HK-2 (cell line): ENCODE data around the gene STN1.

Experiments
- DNase-seq: peaks from one replicate; pipeline ENCODE4 v3.0.0-alpha.2; 2018; ENCODE audit not compliant: unreplicated experiment

The STN1 gene

DNA sequence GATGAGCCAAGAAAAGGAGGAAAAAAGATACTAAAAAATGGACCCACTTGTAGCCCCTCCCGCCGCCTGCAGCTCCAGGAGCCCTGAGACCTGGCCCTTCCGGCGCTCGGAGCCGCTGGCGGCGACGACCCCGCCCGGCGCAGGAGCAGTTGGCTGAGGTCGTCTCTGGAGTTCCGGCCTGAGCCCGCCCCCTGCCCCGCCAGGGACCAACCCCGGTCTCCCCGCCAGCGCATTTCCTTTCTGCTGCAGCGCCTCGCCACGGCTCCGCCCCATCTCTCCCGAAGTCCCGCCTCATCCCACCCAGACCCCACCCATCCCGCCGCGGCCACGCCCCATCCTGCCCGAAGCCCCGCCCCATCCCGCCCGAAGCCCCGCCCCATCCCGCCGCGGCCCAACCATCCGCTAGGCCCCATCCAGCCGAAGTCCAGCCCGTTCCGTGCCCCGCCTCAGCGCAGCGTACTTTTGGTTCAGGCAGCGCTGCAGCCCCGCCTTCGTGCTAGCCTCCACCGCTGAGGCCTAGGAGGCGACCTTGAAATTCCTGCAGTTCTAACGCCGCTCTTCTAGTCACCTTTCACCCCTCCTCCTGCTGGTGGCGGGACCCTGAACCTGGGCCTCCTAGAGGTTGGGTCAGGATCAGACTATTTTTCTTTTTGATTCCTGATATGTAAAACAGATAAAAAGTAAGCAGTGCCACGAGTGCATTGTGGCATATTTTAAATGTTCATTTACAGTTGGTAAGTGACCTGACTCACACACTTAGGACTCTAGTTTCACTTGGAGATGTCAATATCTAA, at the start of gene STN1:
Gene STN1, minus strand, starts transcription at position 132 of the 794 bp plus-strand sequence. CDS start 590 bp downstream, outside the sequence.
- DNase-seq: peak; percentile 100

- DNase-seq: peak; percentile 36
These were observed 49.6 kb upstream of the STN1 start for GRCh38 chr10:103967448-103968071.

DNA sequence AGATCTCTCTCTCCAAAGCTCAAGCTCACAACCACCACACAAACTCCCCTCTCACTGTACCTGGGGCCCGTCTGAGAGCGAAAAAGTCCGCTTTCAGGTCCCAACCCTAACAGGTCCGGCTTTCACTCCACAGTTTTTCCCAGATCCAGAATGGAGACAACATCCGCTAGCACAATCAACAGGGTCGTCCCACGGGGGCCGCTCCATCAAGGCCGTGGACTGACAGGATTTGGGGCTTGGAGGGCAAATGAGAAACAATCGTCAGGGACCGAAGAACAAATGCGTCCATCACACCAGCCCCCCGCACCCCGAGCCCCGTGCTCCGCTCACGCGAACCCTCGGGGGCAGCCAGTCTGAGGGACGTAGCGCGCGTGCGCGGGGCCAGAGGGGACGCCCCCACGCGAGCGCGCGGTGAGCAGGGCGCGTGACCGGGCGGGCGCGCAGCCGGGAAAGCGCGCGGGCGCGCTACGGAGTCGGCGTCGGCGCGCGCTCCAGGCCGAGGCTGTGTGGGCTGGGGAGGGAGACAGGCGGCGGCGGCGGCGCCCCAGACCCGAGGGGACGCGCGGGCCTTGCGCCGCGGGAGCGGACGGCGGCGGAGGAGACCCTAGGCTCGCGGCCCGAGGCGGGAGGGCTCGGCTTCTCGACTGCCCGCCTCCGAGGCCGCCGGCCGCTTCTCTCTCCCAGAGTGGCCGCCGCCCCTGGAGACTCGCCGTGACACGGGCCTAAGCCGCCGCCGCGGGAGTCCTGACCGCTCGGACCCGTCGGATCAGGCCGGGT, 48.9 kb upstream of the STN1 start, which contains the start of gene SLK:
Gene SLK, plus strand, starts transcription at position 470 of the 777 bp plus-strand sequence. CDS start 606 bp downstream, outside the sequence.
- peak; percentile 75 for DNase-seq

DNA sequence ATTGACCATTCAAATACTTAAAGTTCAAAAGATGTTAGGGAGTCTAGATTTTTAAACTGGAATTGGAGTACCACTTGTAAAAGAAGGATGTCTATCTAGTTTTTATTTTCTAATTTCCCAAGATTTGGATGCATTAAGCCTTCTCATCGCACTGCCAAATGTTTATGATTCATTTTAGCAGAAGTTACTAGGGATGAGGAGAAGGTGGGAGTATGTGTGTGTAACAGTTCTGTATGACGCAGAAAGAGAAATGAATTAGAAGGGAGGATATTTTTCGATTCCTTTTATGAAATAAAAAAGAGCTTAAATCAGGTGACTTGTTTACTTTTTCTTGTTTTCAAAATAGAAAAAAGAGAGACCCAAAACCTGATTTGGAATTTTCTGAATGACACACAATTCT, 42.1 kb upstream of the STN1 start:
- no peak for DNase-seq

GRCh38 chr10:103958996-103959395, 41.0 kb upstream of the STN1 start:
- no peak for DNase-seq

- no peak for DNase-seq
These were observed 36.6 kb upstream of the STN1 start for GRCh38 chr10:103954543-103954942.

DNA sequence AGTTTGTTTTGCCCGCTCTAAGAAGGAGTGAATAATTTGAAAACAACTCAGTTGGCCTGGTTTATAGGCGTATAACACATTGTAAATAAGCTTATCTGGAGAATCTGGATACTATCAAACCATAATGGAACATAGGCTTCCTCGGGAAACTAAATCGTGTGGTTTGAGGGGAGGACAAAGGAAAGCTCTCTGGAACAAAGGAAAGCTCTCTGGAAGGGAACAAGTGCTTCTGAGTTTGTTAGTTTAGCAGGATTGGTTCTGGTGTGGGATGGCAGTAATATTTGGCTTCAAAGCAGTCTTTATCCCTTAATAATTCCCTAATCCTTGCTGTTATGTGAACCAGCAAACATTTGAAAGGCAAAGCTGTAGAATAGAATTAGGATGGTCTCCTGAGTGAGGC, 34.0 kb upstream of the STN1 start:
- DNase-seq: no peak

DNA sequence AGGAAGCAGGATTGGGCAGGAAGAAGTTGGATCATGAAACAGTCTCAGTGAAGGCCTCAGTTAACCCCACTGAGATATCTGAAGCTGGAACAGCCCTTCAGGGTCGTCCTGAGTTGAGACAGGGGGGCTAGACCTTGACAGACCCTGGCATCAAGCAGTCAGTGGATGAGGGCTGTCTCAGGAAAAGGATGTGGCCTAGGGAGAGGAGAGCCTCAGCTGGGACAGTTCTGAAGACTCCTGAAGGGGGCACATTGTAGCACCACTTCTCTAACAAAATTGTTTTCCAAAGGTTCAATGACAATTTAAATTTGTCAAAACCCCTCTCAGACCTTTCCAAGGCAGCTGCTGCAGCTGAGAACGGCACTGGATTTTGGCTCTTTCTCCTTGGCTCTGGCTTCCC, 33.2 kb upstream of the STN1 start:
- no peak for DNase-seq

- no peak for DNase-seq
These were observed 31.7 kb upstream of the STN1 start for GRCh38 chr10:103949728-103950127.

DNA sequence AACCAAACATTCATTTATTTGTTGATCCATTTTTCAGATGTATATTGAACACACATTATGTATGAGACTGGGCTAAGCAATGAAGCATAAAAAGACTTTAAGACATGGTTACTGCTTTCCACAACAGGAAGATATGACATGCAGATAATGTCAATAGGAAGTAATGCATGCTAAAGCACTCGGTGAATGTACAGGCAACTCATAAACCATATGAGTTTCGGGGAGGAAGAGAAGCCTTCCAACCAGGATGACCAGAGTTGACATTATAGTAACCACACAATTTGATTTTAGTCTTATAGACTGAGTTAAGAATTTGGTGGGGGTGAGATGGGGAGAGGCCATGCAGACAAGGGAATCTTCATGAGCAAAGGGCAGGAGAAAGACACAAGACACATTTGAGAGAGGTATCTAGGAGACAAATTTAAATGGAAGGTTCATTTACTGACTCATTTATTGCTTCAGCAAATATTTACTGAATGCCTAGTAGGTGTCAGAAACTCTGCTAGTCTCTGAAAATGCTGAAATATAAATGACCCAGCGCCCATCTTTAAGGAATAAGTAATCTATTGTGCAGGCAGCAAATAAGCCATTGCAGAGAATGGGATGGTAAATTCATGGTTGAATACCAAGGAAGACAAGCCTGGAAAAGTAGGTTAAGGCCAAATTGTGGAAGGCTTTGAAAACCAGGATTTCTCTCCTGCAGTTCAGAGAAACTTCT, 30.0 kb upstream of the STN1 start:
- no peak for DNase-seq

- DNase-seq: no peak
These were observed 24.9 kb upstream of the STN1 start for GRCh38 chr10:103942866-103943265.

DNA sequence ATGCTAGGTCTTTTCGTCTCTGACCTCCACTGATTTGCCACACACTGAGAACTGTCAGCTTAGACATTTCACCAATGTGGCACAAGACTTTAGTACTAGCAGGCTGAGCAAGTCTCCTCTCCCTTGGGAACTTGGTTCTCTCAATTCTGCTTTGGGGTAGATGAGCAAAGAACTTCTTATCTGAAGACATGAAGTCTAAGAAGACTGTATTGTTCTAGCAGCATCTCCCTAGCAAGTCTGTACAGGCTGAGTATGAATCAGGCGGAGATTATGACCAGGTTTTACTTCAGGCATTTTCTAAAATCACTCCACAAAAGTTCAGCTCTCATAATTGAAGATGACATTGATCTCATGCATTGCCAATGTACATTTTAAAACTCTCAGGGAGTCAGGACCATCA, 23.8 kb upstream of the STN1 start:
- DNase-seq: no peak

GRCh38 chr10:103939522-103939921, 21.5 kb upstream of the STN1 start:
- DNase-seq: no peak

DNA sequence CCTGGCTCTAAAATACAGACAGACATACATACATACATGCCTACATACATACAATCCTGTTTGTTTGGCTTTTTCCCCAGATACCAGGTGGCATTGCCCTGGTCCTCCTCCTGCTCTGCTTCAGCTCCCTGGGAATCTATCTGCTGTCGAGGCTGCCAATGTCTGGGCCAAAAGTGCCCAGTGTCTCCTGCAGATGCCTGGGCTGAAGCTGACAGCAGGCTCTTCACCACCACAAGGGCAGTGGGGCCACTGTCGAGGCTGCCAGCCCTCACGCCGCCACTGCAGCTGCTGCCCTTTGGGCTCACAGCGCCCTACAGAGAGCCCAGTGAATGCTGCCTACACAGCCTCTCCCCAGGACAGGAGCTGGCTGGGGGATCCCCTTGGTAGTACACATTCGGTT, 18.0 kb upstream of the STN1 start:
- no peak for DNase-seq

DNA sequence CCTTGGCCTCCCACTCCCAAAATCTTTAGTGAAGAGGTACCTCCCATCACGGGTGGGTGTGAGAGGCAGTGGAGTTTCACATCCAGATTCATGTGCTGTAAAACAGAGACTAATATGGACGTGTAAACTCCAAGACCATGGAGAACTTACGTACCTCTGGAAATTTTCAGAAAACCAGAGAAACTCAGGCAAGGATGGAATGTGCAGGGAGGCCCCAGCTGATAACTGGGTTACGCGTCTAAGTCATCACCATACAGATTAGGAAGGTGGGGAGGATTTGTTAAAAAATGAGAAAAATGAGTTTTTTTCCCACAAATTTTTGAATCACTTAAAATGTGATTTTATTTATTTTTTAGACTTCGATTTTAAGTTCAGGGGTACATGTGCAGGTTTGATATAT, 16.3 kb upstream of the STN1 start:
- DNase-seq: no peak

- DNase-seq: no peak
These were observed 15.7 kb upstream of the STN1 start for GRCh38 chr10:103933557-103934121.

DNA sequence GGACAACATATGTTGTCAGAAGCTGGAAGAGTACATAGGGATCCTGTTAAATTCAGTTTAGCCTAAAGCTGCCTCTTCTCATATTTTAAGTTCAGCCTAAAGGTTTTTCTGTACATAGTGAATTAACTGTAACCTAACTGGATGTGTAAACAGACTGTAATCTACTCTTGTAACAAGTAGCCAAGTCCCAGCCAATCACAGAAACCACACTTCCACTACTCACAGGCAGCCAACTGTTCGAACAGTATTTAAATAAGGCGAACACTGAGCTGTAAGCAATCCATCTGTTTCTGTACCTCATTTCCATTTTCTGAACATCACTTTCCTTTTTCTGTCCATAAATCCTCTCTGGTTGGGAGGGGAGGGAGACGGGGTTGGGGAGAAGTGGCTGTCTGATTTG, 15.0 kb upstream of the STN1 start:
- DNase-seq: no peak

GRCh38 chr10:103932271-103932670, 14.3 kb upstream of the STN1 start:
- DNase-seq: no peak

DNA sequence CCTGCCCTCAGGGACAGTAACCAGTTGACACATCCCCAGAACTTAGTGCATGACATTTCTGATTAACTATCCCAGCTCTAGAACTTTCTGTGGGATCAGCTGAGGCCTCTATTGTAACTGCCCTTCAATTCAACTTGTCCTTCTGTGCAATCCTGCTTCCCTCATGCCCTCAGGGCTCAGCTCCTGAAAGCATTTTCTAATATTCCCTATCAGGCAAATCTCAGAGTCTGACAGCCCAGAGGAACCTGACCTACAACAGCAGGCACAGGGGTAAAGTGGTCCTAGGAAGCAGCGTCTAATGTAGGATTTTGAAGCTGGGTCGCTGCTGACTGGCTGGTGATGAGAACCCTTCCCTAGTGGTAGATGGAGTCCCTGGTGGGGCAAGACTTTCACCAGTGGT, 13.6 kb upstream of the STN1 start:
- no peak for DNase-seq

DNA sequence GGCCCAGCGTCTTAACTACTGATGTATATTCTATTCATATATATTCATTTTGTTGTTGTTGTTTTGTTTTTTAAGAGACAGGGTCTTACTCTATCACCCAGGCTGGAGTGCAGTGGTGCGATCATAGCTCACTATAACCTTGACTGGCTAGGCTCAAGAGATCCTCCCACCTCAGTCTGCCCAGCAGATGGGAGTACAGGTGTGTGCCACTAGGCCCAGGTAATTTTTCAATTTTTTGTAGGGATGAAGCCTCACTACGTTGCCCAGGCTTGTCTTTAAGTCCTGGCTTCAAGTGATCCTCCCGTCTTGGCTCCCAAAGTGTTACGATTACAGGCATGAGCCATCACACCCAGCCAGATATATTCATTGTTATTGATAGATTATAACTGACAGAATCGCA, 12.9 kb upstream of the STN1 start:
- DNase-seq: no peak

GRCh38 chr10:103930449-103930848, 12.5 kb upstream of the STN1 start:
- DNase-seq: no peak
